GM18909 (cell line): ENCODE measurements around the gene CLRN2.

Experiments used
- ATAC-seq: cut with Tn5 transposase; IDR thresholded peaks from one replicate; pipeline ENCODE4 v1.9.1; 2021; ENCODE audit warnings: mild to moderate bottlenecking; ENCODE audit not compliant: unreplicated experiment, poor library complexity

CLRN2 gene

GRCh38 chr4:17514865-17515264 is at the start of gene CLRN2:
Gene CLRN2, plus strand, starts transcription at chr4:17515165. Its CDS starts 102 bp downstream, at chr4:17515267.
- ATAC-seq: no peak

GRCh38 chr4:17468619-17469221 is 46.2 kb upstream of the CLRN2 start:
- ATAC-seq: no peak

- ATAC-seq: no peak
Observed at GRCh38 chr4:17469931-17470674, 44.9 kb upstream of the CLRN2 start.

GRCh38 chr4:17475481-17475880 is 39.5 kb upstream of the CLRN2 start:
- ATAC-seq: no peak

- ATAC-seq: no peak
Observed at GRCh38 chr4:17476853-17477252, 38.1 kb upstream of the CLRN2 start.

GRCh38 chr4:17477774-17478472 is 37.0 kb upstream of the CLRN2 start:
- no peak for ATAC-seq

GRCh38 chr4:17480210-17480927 is 34.6 kb upstream of the CLRN2 start:
- no peak for ATAC-seq

- no peak for ATAC-seq
Observed at GRCh38 chr4:17480955-17481354, 34.0 kb upstream of the CLRN2 start.

- no peak for ATAC-seq
Observed at GRCh38 chr4:17482716-17483115, 32.2 kb upstream of the CLRN2 start.

GRCh38 chr4:17489123-17489522 is 25.8 kb upstream of the CLRN2 start:
- ATAC-seq: no peak

- ATAC-seq: no peak
Observed at GRCh38 chr4:17489721-17490120, 25.2 kb upstream of the CLRN2 start.

GRCh38 chr4:17490575-17491059 is 24.3 kb upstream of the CLRN2 start:
- no peak for ATAC-seq

- no peak for ATAC-seq
Observed at GRCh38 chr4:17491196-17491595, 23.8 kb upstream of the CLRN2 start.

- ATAC-seq: no peak
Observed at GRCh38 chr4:17492058-17492741, 22.8 kb upstream of the CLRN2 start.

GRCh38 chr4:17492876-17493275 is 22.1 kb upstream of the CLRN2 start:
- ATAC-seq: no peak

- no peak for ATAC-seq
Observed at GRCh38 chr4:17493619-17494018, 21.3 kb upstream of the CLRN2 start.

- no peak for ATAC-seq
Observed at GRCh38 chr4:17494258-17495190, 20.4 kb upstream of the CLRN2 start.

GRCh38 chr4:17497890-17498523 is 17.0 kb upstream of the CLRN2 start:
- ATAC-seq: no peak

- no peak for ATAC-seq
Observed at GRCh38 chr4:17500574-17500973, 14.4 kb upstream of the CLRN2 start.
